CD4-positive, alpha-beta T cell (primary cell): Measurements from ENCODE around the gene WBP1L. TPM values are rescaled to one million over a fixed set of nuclear protein-coding genes. Genes with fewer than 3 reads are reported as not detected.

Experiments used
- ATAC-seq: fragments of 200-7000 bp; cut with Tn5 transposase; one replicate; pipeline ENCODE4 v1.10.0; 2022; ENCODE audit warnings: mild to moderate bottlenecking; ENCODE audit not compliant: poor library complexity
- CTCF ChIA-PET: fragments of 350-600 bp; sonication (Branson Sonifier 250); formaldehyde crosslinking; loops from one replicate; lab custom pipeline; 2021; ENCODE audit warnings: antibody characterized with exemption, inconsistent platforms; lab: Charles Lee
- POLR2A ChIA-PET: fragments of 350-600 bp; sonication (Branson Sonifier 250); formaldehyde crosslinking; loops from one replicate; lab custom pipeline; 2021; ENCODE audit warnings: antibody characterized with exemption, inconsistent platforms; lab: Charles Lee
- DNase-seq, 14 experiments: peaks; one replicate each; pipeline ENCODE4 v3.0.0-alpha.2; 2013 to 2020; ENCODE audit warnings: mixed read lengths in 2 of 14
- H3K27ac ChIP-seq, 2 donors: one replicate each; pipeline versions ENCODE4 v1.5.1 to v1.7.0; 2013; ENCODE audit warnings: low read length in 2 of 2, low read depth in 1 of 2, mild to moderate bottlenecking in 1 of 2
- H3K27me3 ChIP-seq, 2 experiments: 1 replicate in 1 of 2; 2 replicates in 1 of 2; pipeline versions ENCODE4 v1.6.1 to v1.7.0; 2013; ENCODE audit warnings: low read length in 2 of 2, control low read depth in 1 of 2, mild to moderate bottlenecking in 1 of 2, moderate library complexity in 1 of 2; ENCODE audit not compliant: insufficient read depth in 2 of 2, control insufficient read depth in 1 of 2
- H3K36me3 ChIP-seq: one replicate; pipeline ENCODE4 v1.6.1; 2013; ENCODE audit warnings: low read length, control low read depth; ENCODE audit not compliant: insufficient read depth
- H3K4me1 ChIP-seq: one replicate; pipeline ENCODE4 v1.6.1; 2013; ENCODE audit warnings: low read length, control low read depth; ENCODE audit not compliant: insufficient read depth
- H3K4me3 ChIP-seq: one replicate; pipeline ENCODE4 v1.5.1; 2013; ENCODE audit warnings: mild to moderate bottlenecking, low read length, moderate library complexity
- H3K9me3 ChIP-seq, 2 experiments: 1 replicate in 1 of 2; 2 replicates in 1 of 2; pipeline versions ENCODE4 v1.6.1 to v1.7.0; 2013; ENCODE audit warnings: low read length in 2 of 2, mild to moderate bottlenecking in 2 of 2, control low read depth in 1 of 2, moderate library complexity in 1 of 2; ENCODE audit not compliant: control insufficient read depth in 1 of 2, insufficient read depth in 1 of 2
- H3K27ac Mint-ChIP-seq: one replicate; pipeline ENCODE4 v1.8.0; 2020; ENCODE audit warnings: mixed read lengths
- H3K27me3 Mint-ChIP-seq: one replicate; pipeline ENCODE4 v1.8.0; 2021; ENCODE audit warnings: mixed read lengths
- H3K36me3 Mint-ChIP-seq: one replicate; pipeline ENCODE4 v1.8.0; 2021; ENCODE audit warnings: low read depth, mixed read lengths
- H3K4me1 Mint-ChIP-seq: one replicate; pipeline ENCODE4 v1.8.0; 2021; ENCODE audit warnings: low read depth, mixed read lengths
- H3K4me3 Mint-ChIP-seq: one replicate; pipeline ENCODE4 v1.8.0; 2020; ENCODE audit warnings: mild to moderate bottlenecking, mixed read lengths
- H3K9me3 Mint-ChIP-seq: one replicate; pipeline ENCODE4 v1.8.0; 2020; ENCODE audit warnings: mixed read lengths
- CTCF ChIP-seq: fragments of 200-600 bp; IDR thresholded peaks from one replicate; pipeline ENCODE4 v1.8.0; 2022; ENCODE audit warnings: antibody characterized with exemption, mild to moderate bottlenecking
- intact Hi-C, 2 experiments: fragments of 100-400 bp; cut with DNase I in 1 of 2; cut with micrococcal nuclease in 1 of 2; formaldehyde crosslinking; loops; one replicate each; pipeline versions ENCODE4 v1.15.1 to v1.9.0; 2023 to 2025; cut with DNase I, micrococcal nuclease
- total RNA-seq, 174 experiments: library from RNA in 2 of 174; stranded (reverse) in 2 of 174; gene quantifications; one replicate each; pipeline ENCODE4 v1.2.3 and lab custom pipeline; 2021 to 2026

The WBP1L gene
- total RNA-seq, 2 experiments from 2014 or later = 6.1 to 6.5 TPM

- POLR2A ChIA-PET = no interaction called here
- no peak overlapping the region for H3K27ac ChIP-seq
- Mint-ChIP-seq H3K4me3 (no peak overlapping the region), H3K27ac (no peak overlapping the region), H3K4me1 (peaks cover 49% of the 10 kb centered on the region), H3K9me3 (no peaks in the 10 kb centered on the region), H3K36me3 (peaks cover 74% of the 10 kb centered on the region), H3K27me3 (no peaks in the 10 kb centered on the region)
- H3K4me1 ChIP-seq = peaks cover 34% of the 10 kb centered on the region
- intact Hi-C loops = no loop called here
- H3K4me3 ChIP-seq = no peak overlapping the region
- no peak for ATAC-seq
- peaks cover 55% of the 10 kb centered on the region for H3K36me3 ChIP-seq
- DNase-seq = no peak
- H3K27me3 ChIP-seq = no peaks in the 10 kb centered on the region
- CTCF ChIA-PET = no interaction called here
- no peak for TF ChIP-seq CTCF
- H3K9me3 ChIP-seq = no peaks in the 10 kb centered on the region
Measured at GRCh38 chr10:102799691-102800471, 56.1 kb downstream of the WBP1L start.

- CTCF ChIA-PET = no interaction called here
- POLR2A ChIA-PET = interaction anchor here (0.7 kb wide), 1 partner anchor 12 kb away, joined by 3 read pairs; no protein-coding TSS in a partner anchor
- ATAC-seq = no peak
- DNase-seq = no peak
- no peak overlapping the region for H3K4me3 ChIP-seq
- intact Hi-C loops = no loop called here
- H3K36me3 Mint-ChIP-seq = peaks cover 70% of the 10 kb centered on the region
- H3K27me3 Mint-ChIP-seq = no peaks in the 10 kb centered on the region
- no peaks in the 10 kb centered on the region for H3K9me3 ChIP-seq
- peaks cover 40% of the 10 kb centered on the region for H3K4me1 Mint-ChIP-seq
- H3K27ac ChIP-seq = no peak overlapping the region
- H3K9me3 Mint-ChIP-seq = no peaks in the 10 kb centered on the region
- peaks cover 27% of the 10 kb centered on the region for H3K4me1 ChIP-seq
- peaks cover 62% of the 10 kb centered on the region for H3K36me3 ChIP-seq
- no peak for TF ChIP-seq CTCF
- H3K27me3 ChIP-seq = no peaks in the 10 kb centered on the region
- H3K4me3 Mint-ChIP-seq = no peak overlapping the region
- H3K27ac Mint-ChIP-seq = peak overlapping the region; percentile 11
Measured at GRCh38 chr10:102800611-102801335, 57.0 kb downstream of the WBP1L start.

GRCh38 chr10:102801496-102801895, 57.7 kb downstream of the WBP1L start:
- no peak overlapping the region for H3K4me3 ChIP-seq
- TF ChIP-seq CTCF = no peak
- peaks cover 70% of the 10 kb centered on the region for H3K36me3 Mint-ChIP-seq
- H3K27ac ChIP-seq = no peak overlapping the region
- H3K27ac Mint-ChIP-seq = peak overlapping the region; percentile 11
- no peak overlapping the region for H3K4me3 Mint-ChIP-seq
- ChIA-PET CTCF (no interaction called here), POLR2A (interaction anchor here (0.7 kb wide), 1 partner anchor 13 kb away, joined by 3 read pairs; no protein-coding TSS in a partner anchor)
- peaks cover 65% of the 10 kb centered on the region for H3K36me3 ChIP-seq
- DNase-seq (no peak), ATAC-seq (no peak)
- peaks cover 20% of the 10 kb centered on the region for H3K4me1 ChIP-seq
- H3K9me3 ChIP-seq = no peaks in the 10 kb centered on the region
- H3K9me3 Mint-ChIP-seq = no peaks in the 10 kb centered on the region
- no peaks in the 10 kb centered on the region for H3K27me3 Mint-ChIP-seq
- peaks cover 32% of the 10 kb centered on the region for H3K4me1 Mint-ChIP-seq
- intact Hi-C loops = no loop called here
- no peaks in the 10 kb centered on the region for H3K27me3 ChIP-seq
